Measurements from ENCODE around the gene CHML.

DNA sequence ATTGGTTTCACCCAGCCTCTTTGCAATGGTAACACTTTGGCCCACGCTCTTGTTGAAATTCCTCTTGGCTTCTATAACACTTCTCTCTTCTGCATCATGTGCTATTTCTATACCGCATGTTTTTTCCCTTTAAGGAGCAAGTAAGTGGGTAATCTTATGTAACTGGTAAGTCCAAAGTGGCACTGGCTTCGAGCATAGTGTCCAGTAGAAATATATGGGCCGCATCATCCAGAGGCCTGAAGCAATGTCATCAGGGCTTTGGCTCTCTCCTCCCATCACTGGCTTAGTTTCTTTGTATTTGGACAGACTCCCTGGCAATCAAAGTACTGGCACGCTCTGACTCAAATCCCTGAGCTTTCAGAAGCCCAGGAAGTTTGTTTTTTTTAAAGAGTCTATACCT lies 17.5 kb downstream of the CHML start:
- no peak for TF ChIP-seq EZH2phosphoT487 (IDR thresholded peaks at IDR 0.05; ENCODE audit: insufficient read depth, low read depth)
- TF ChIP-seq EZH2 (IDR thresholded peaks at IDR 0.05; ENCODE audit: insufficient read depth, poor library complexity, severe bottlenecking): no peak
